Gastrocnemius medialis (tissue), 4 donors: ENCODE measurements around the gene SRGAP2B.
"Not testable (repeated sequence)": the region's sequence is repeated elsewhere in the genome, so short reads cannot be mapped to it uniquely, and the experiment has no call there.

Source experiments
- POLR2A ChIP-seq, 2 donors: fragments of 450-650 bp; IDR thresholded peaks; one replicate each; pipeline ENCODE4 v1.6.1; 2017; ENCODE audit warnings: antibody characterized with exemption in 2 of 2, mild to moderate bottlenecking in 2 of 2, moderate library complexity in 2 of 2
- TF ChIP-seq, protein P1 (sequence below), 5 experiments: fragments of 450-650 bp in 3 of 5; fragments of 200-600 bp in 2 of 5; sonication (generic) in 2 of 5; IDR thresholded peaks in 4 of 5; conservative IDR thresholded peaks in 1 of 5; 1 replicate in 4 of 5; 2 replicates in 1 of 5; pipeline ENCODE4 v1.5.1; 2016 to 2019; ENCODE audit warnings: antibody characterized with exemption in 5 of 5, mild to moderate bottlenecking in 3 of 5, moderate library complexity in 3 of 5

DNA sequence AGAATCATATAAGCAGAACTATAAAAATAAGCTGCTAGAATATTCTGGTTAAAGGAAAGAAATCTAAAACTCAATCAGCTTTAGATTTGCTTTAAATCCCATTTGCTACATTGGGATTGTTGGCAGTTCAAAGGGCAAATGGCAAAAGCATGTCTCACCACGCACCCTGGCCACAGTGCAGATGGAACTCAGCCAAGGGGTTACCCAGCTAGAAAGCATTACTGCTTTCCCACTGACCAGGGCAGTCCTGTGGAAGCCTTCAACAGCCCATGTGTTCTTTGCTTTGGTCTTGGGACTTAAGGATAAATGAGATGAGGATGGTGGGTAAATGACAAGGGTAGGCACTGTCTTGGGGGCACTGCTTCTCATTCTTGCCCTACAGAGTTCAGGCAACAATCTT lies 163.6 kb downstream of the SRGAP2B start:
- TF ChIP-seq, protein P1, sequence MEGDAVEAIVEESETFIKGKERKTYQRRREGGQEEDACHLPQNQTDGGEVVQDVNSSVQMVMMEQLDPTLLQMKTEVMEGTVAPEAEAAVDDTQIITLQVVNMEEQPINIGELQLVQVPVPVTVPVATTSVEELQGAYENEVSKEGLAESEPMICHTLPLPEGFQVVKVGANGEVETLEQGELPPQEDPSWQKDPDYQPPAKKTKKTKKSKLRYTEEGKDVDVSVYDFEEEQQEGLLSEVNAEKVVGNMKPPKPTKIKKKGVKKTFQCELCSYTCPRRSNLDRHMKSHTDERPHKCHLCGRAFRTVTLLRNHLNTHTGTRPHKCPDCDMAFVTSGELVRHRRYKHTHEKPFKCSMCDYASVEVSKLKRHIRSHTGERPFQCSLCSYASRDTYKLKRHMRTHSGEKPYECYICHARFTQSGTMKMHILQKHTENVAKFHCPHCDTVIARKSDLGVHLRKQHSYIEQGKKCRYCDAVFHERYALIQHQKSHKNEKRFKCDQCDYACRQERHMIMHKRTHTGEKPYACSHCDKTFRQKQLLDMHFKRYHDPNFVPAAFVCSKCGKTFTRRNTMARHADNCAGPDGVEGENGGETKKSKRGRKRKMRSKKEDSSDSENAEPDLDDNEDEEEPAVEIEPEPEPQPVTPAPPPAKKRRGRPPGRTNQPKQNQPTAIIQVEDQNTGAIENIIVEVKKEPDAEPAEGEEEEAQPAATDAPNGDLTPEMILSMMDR (IDR thresholded peaks at IDR 0.05 in 4 of 5, conservative IDR thresholded peaks at IDR 0.05 in 1 of 5), result not testable (repeated sequence)
- not testable (repeated sequence) for TF ChIP-seq POLR2A (IDR thresholded peaks at IDR 0.05)
